ENCODE results near the gene TMEM250.
A peak's percentile ranks its signal among the peaks of the same experiment; 100 is the strongest.

Gene TMEM250

GRCh38 chr9:136133191-136133958 is 14.7 kb upstream of the TMEM250 start:
- peak; percentile 55 for DNase-seq

DNA sequence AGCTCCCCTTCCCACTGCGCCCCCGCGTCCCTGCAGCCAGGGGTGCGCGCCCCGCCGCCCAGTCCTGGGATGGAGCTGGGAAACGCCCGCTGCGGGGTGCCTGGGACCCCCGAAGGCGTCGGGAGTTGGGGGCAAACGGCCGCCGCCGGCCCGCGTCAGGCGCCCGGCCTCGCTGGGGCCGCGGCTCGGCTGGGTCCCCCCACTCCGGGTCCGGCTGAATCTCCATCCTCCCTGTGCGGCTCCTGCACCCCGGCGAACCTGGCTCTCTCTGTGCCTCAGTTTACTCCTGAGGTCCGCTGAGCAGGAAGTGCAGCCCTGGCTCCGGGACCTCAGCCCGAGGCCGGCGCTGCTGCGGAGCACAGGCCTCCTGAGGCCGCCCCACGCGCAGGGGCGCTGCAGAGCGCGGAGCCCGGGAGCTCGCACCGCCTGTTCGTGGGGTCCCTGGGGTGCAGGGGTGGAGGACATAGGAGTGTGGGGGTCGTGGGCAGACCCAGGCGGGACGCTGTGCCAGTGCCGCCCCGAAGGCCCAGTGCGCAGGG is 13.9 kb upstream of the TMEM250 start:
- DNase-seq = no peak

- DNase-seq = no peak
Observed at GRCh38 chr9:136131629-136132511, 13.2 kb upstream of the TMEM250 start.

GRCh38 chr9:136129176-136129575 is 10.5 kb upstream of the TMEM250 start:
- DNase-seq = no peak

GRCh38 chr9:136128436-136128835 is 9.8 kb upstream of the TMEM250 start:
- no peak for DNase-seq

- DNase-seq = no peak
Observed at GRCh38 chr9:136127313-136127712, 8.6 kb upstream of the TMEM250 start.

- no peak for DNase-seq
Observed at GRCh38 chr9:136124976-136125692, 6.5 kb upstream of the TMEM250 start.

GRCh38 chr9:136122425-136123383 is 4.0 kb upstream of the TMEM250 start:
- peak; percentile 70 for DNase-seq

- DNase-seq = no peak
Observed at GRCh38 chr9:136121801-136122200, 3.1 kb upstream of the TMEM250 start.

DNA sequence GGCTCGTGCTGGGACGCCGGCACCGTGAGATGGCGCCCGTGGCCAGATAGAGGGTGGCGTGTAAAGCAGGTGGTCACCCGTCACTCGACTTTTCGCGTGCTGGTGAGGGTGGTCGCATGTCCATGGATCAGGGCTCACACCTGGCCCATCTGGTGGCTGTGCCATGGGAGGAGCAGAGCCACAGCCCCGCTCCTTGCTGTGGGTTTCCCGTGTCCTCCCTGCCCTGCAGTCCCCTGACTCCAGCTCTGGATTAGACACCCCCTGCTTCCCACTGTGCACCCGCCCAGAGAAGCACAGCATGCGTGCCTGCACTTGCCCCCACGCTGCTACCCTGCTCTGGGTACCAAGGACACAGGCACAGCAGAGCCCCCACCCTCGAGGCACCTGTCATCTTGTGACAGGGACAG is 1.8 kb upstream of the TMEM250 start:
- DNase-seq = no peak

DNA sequence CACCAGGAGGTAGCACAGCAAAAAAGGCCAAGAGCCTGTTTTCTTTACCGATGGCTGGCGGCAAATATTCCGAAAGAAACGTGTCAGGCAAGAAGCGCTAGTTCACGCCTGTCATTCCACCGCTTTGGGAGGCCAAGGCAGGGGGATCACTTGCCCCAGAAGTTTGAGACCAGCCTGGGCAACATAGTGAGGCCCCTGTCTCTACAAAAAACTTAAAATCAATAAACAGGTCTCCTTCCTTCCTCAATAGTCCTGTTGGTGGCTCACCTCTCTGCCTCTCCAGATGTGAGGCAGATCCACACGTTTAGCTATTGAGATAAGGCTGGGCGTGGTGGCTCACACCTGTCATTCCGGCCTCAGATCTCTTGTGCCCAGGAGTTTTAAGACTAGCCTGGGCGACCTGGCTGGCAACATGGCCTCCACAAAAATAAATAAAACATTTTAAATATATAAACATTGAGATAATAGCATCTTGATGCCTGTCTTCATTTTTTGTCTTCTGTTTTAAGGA is 1.3 kb upstream of the TMEM250 start:
- no peak for DNase-seq

GRCh38 chr9:136119061-136119882 is 597 bp upstream of the TMEM250 start:
- peak; percentile 76 for DNase-seq

GRCh38 chr9:136117916-136118319 is 757 bp downstream of the TMEM250 start:
- DNase-seq = peak; percentile 74

- DNase-seq = no peak
Observed at GRCh38 chr9:136117291-136117915, 1.3 kb downstream of the TMEM250 start.

DNA sequence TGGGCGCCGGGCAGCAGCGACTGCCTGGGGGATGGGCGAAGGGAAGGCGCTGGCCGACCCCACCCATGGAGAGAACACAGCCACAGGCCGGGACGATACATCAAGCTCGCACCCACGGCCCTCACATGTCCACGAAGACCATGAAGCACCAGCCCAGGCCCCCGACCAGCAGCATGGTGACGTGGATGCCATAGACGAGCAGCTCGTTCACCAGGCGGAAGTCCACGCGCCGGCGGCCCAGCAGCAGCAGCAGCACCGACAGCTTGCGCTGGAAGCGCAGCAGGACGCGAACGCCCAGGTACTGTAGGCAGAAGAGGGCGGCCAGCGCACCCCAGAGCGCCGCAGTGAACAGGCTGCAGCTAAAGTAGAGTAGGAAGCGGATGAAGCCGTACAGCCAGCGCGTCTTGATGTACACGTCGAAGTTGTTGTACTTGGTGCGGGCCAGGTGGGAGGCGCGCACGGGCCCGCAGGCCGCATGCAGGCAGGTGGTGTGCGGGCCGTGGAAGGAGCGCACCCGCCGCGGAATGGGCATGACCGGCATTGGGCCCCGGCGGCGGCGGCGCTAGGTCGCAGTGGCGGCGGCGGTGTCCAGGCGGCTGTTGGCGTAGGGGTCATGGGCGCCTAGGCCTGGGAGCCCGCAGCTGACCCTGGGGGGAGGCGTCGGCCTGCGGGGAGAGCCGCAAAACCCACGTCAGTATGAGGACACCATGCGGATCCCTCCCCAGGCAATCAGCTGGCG is 2.1 kb downstream of the TMEM250 start:
- DNase-seq = no peak

- DNase-seq = no peak
Observed at GRCh38 chr9:136115641-136116359, 2.9 kb downstream of the TMEM250 start.

- no peak for DNase-seq
Observed at GRCh38 chr9:136115206-136115605, 3.5 kb downstream of the TMEM250 start.

DNA sequence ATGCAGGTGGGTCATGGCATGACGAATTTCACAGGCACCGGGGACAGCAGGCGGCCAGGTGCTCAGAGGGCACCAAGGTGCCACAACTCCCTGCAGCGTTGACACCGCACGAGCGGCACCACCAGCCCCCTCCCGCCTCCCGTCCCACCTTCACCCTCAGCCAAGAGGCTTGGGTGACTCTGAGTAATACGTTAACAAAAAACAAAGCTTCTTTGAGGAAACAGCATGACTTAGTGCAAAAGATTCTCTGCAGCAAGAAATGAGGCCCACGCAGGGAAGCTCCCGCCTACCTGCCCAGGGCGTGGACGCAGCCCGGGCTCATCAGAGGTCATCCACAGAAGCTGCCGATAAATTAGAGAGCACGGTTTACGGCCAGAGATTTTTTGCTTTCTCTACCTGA is 4.1 kb downstream of the TMEM250 start:
- no peak for DNase-seq
